ENCODE results near the gene WWP2. TPM values are rescaled to one million over a fixed set of nuclear protein-coding genes. Genes with fewer than 3 reads are reported as not detected.

The WWP2 gene
- total RNA-seq, 1 donor, result 42.5 TPM

- Histone ChIP-seq H3K27me3 (ENCODE audit: insufficient read depth, low read length) (no peaks in the 10 kb centered on the region), H3K4me3 (ENCODE audit: low read length) (no peak overlapping the region), H3K4me1 (ENCODE audit: insufficient read depth, low read length) (peaks cover 4% of the 10 kb centered on the region), H3K9me3 (ENCODE audit: low read depth, low read length) (no peaks in the 10 kb centered on the region)
Measured at GRCh38 chr16:69865701-69866100, 103.6 kb downstream of the WWP2 start.

GRCh38 chr16:69867784-69868560 lies 105.8 kb downstream of the WWP2 start:
- Histone ChIP-seq H3K27me3 (ENCODE audit: insufficient read depth, low read length) (no peaks in the 10 kb centered on the region), H3K9me3 (ENCODE audit: low read depth, low read length) (no peaks in the 10 kb centered on the region), H3K4me1 (ENCODE audit: insufficient read depth, low read length) (peaks cover 4% of the 10 kb centered on the region), H3K4me3 (ENCODE audit: low read length) (no peak overlapping the region)

- no peak overlapping the region for H3K4me3 ChIP-seq (ENCODE audit: low read length)
- peaks cover 4% of the 10 kb centered on the region for H3K4me1 ChIP-seq (ENCODE audit: insufficient read depth, low read length)
- H3K27me3 ChIP-seq (ENCODE audit: insufficient read depth, low read length), result no peaks in the 10 kb centered on the region
- H3K9me3 ChIP-seq (ENCODE audit: low read depth, low read length), result no peaks in the 10 kb centered on the region
Measured at GRCh38 chr16:69870761-69871160, 108.6 kb downstream of the WWP2 start.

GRCh38 chr16:69871708-69872107 lies 109.6 kb downstream of the WWP2 start:
- H3K4me1 ChIP-seq (ENCODE audit: insufficient read depth, low read length), result no peaks in the 10 kb centered on the region
- H3K27me3 ChIP-seq (ENCODE audit: insufficient read depth, low read length), result no peaks in the 10 kb centered on the region
- no peak overlapping the region for H3K4me3 ChIP-seq (ENCODE audit: low read length)
- no peaks in the 10 kb centered on the region for H3K9me3 ChIP-seq (ENCODE audit: low read depth, low read length)

- H3K4me1 ChIP-seq (ENCODE audit: insufficient read depth, low read length), result no peaks in the 10 kb centered on the region
- no peaks in the 10 kb centered on the region for H3K9me3 ChIP-seq (ENCODE audit: low read depth, low read length)
- H3K4me3 ChIP-seq (ENCODE audit: low read length), result no peak overlapping the region
- H3K27me3 ChIP-seq (ENCODE audit: insufficient read depth, low read length), result no peaks in the 10 kb centered on the region
Measured at GRCh38 chr16:69872888-69873287, 110.8 kb downstream of the WWP2 start.

GRCh38 chr16:69873783-69874182 lies 111.7 kb downstream of the WWP2 start:
- H3K9me3 ChIP-seq (ENCODE audit: low read depth, low read length), result no peaks in the 10 kb centered on the region
- no peaks in the 10 kb centered on the region for H3K4me1 ChIP-seq (ENCODE audit: insufficient read depth, low read length)
- H3K27me3 ChIP-seq (ENCODE audit: insufficient read depth, low read length), result no peaks in the 10 kb centered on the region
- no peak overlapping the region for H3K4me3 ChIP-seq (ENCODE audit: low read length)

- H3K4me1 ChIP-seq (ENCODE audit: insufficient read depth, low read length), result no peaks in the 10 kb centered on the region
- H3K27me3 ChIP-seq (ENCODE audit: insufficient read depth, low read length), result no peaks in the 10 kb centered on the region
- no peak overlapping the region for H3K4me3 ChIP-seq (ENCODE audit: low read length)
- no peaks in the 10 kb centered on the region for H3K9me3 ChIP-seq (ENCODE audit: low read depth, low read length)
Measured at GRCh38 chr16:69874271-69874670, 112.1 kb downstream of the WWP2 start.

GRCh38 chr16:69880640-69881133 lies 118.6 kb downstream of the WWP2 start:
- H3K4me1 ChIP-seq (ENCODE audit: insufficient read depth, low read length), result no peaks in the 10 kb centered on the region
- no peak overlapping the region for H3K4me3 ChIP-seq (ENCODE audit: low read length)
- no peaks in the 10 kb centered on the region for H3K27me3 ChIP-seq (ENCODE audit: insufficient read depth, low read length)

GRCh38 chr16:69881141-69881540 lies 119.0 kb downstream of the WWP2 start:
- H3K27me3 ChIP-seq (ENCODE audit: insufficient read depth, low read length), result no peaks in the 10 kb centered on the region
- H3K4me1 ChIP-seq (ENCODE audit: insufficient read depth, low read length), result no peaks in the 10 kb centered on the region
- H3K4me3 ChIP-seq (ENCODE audit: low read length), result no peak overlapping the region
- no peaks in the 10 kb centered on the region for H3K9me3 ChIP-seq (ENCODE audit: low read depth, low read length)

More at GRCh38 chr16:69880640-69881133, 118.6 kb downstream of the WWP2 start:
- no peaks in the 10 kb centered on the region for H3K9me3 ChIP-seq (ENCODE audit: low read depth, low read length)

- no peak overlapping the region for H3K4me3 ChIP-seq (ENCODE audit: low read length)
- H3K9me3 ChIP-seq (ENCODE audit: low read depth, low read length), result no peaks in the 10 kb centered on the region
- H3K4me1 ChIP-seq (ENCODE audit: insufficient read depth, low read length), result no peaks in the 10 kb centered on the region
- no peaks in the 10 kb centered on the region for H3K27me3 ChIP-seq (ENCODE audit: insufficient read depth, low read length)
Measured at GRCh38 chr16:69883744-69884143, 121.6 kb downstream of the WWP2 start.

- no peaks in the 10 kb centered on the region for H3K27me3 ChIP-seq (ENCODE audit: insufficient read depth, low read length)
- H3K9me3 ChIP-seq (ENCODE audit: low read depth, low read length), result no peaks in the 10 kb centered on the region
- H3K4me1 ChIP-seq (ENCODE audit: insufficient read depth, low read length), result no peaks in the 10 kb centered on the region
- H3K4me3 ChIP-seq (ENCODE audit: low read length), result no peak overlapping the region
Measured at GRCh38 chr16:69885722-69886121, 123.6 kb downstream of the WWP2 start.

GRCh38 chr16:69886726-69887125 lies 124.6 kb downstream of the WWP2 start:
- Histone ChIP-seq H3K27me3 (ENCODE audit: insufficient read depth, low read length) (no peaks in the 10 kb centered on the region), H3K4me1 (ENCODE audit: insufficient read depth, low read length) (no peaks in the 10 kb centered on the region), H3K9me3 (ENCODE audit: low read depth, low read length) (no peaks in the 10 kb centered on the region), H3K4me3 (ENCODE audit: low read length) (no peak overlapping the region)

- no peaks in the 10 kb centered on the region for H3K27me3 ChIP-seq (ENCODE audit: insufficient read depth, low read length)
- H3K4me1 ChIP-seq (ENCODE audit: insufficient read depth, low read length), result no peaks in the 10 kb centered on the region
Measured at GRCh38 chr16:69888005-69888590, 126.0 kb downstream of the WWP2 start.

GRCh38 chr16:69889295-69889964 lies 127.3 kb downstream of the WWP2 start:
- H3K27me3 ChIP-seq (ENCODE audit: insufficient read depth, low read length), result no peaks in the 10 kb centered on the region
- no peaks in the 10 kb centered on the region for H3K9me3 ChIP-seq (ENCODE audit: low read depth, low read length)
- no peak overlapping the region for H3K4me3 ChIP-seq (ENCODE audit: low read length)
- no peaks in the 10 kb centered on the region for H3K4me1 ChIP-seq (ENCODE audit: insufficient read depth, low read length)

More at GRCh38 chr16:69888005-69888590, 126.0 kb downstream of the WWP2 start:
- no peak overlapping the region for H3K4me3 ChIP-seq (ENCODE audit: low read length)
- no peaks in the 10 kb centered on the region for H3K9me3 ChIP-seq (ENCODE audit: low read depth, low read length)

- Histone ChIP-seq H3K4me1 (ENCODE audit: insufficient read depth, low read length) (no peaks in the 10 kb centered on the region), H3K9me3 (ENCODE audit: low read depth, low read length) (no peaks in the 10 kb centered on the region), H3K27me3 (ENCODE audit: insufficient read depth, low read length) (no peaks in the 10 kb centered on the region), H3K4me3 (ENCODE audit: low read length) (no peak overlapping the region)
Measured at GRCh38 chr16:69890114-69890891, 128.2 kb downstream of the WWP2 start.

All from mononuclear cell (primary cell).